Activated CD4-positive, alpha-beta T cell treated with anti-CD3 and anti-CD28 coated beads, Interleukin-2, amount 50 U/mL, for 1 hour (primary cell): ENCODE measurements around the gene TECPR1.
A peak's percentile ranks its signal among the peaks of the same experiment; 100 is the strongest.
"Not testable (repeated sequence)": the region's sequence is repeated elsewhere in the genome, so short reads cannot be mapped to it uniquely, and the experiment has no call there.

Source experiments
- DNase-seq: peaks from one replicate; pipeline ENCODE4 v3.0.0-alpha.2; 2020

TECPR1 gene

DNA sequence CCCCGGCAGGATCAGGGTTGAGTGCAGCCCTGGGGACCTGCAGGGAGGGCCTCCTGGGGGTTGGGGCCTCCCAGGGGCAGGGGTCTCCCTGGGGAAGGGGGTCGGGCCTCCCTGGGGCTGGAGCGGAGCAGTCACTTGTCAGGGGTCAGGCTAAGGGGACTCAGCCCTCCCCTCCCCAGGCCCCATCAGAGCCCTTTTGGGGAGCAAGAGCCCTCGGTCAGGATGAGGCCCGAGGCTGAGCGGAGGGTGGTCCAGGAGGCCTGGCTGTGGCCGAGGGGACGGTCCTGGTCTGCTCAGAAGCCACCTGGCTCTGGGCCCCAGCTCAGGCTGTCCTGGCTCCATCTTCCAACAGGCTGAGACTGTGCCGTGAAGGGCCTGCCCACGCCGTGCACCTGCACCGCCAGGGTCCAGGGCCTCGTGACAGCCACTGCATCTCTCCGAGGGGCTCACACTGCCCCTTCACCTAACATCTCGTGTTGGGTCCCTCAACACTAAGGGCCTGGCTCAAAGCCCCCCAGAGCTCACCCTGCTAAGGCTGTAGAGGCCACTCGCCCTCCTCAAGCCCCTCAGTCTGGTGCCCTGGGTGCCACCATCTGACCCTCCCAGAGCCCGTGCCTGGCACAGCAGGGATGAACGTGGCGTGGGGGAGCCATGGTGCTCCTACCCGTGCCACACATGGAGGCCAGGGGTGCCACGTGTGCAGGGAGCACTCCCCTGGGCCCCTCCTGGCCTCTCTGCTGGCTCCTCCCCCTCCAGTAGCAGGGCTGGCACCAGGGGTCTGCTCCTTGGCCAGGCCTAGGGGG lies 27.9 kb downstream of the TECPR1 start:
- DNase-seq: no peak

DNA sequence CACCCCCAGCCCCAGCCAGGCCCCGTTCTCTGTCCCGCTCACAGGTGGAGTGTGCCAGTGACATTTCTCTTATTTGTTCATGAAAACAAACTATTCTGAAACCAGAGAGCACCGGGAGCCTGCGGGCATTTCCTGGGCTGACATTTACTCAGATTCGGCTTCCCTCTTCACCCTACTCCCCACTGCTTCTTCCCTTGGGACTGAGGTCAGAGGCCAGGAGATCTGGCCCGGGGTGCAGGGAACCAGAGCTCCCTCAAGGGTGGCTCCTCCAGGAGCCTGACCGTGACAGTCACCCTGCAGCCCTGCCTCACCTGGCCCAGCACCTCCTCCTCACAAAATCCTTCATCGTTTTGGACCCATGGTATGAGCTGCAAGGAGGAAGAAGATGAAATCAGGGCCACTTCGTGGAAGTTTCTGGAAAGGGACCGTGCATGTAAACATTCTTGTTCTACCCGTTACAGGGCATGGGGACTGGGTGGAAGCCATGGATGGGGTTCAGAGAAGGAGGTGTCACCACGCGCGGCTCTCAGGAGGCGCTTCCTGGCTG lies 28.6 kb downstream of the TECPR1 start:
- DNase-seq: no peak

DNA sequence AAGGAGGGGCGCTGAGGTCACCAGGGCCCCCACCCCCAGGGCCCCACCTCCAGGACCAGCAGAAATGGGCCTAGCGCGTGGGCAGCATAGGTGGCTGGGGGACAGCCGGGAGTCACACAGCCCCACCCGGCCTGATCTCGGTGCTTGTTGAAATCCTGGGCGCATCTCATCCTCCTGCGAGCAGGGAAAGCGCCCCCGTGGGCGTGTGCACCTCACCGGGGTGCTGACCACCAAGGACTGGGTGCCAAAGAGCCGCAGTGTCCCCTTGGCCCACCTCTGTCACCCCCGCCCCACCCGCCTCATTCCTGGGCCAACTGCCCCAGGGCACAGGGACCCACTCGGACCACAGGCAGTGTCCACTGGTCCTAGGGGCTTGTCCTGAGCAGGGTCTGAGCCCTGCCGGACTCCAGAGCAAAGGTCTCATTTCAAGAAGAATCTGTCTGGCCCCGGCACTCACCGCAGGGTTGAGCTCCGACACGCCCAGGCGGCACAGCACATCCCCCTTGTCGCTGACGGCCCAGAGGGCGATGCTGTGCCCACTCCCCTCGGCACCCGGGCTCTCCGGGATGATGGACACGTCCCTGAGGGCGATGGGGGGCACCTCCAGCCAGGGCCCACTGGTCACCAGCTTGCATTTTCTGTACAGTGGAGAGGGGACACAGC lies 29.4 kb downstream of the TECPR1 start:
- DNase-seq: no peak

DNA sequence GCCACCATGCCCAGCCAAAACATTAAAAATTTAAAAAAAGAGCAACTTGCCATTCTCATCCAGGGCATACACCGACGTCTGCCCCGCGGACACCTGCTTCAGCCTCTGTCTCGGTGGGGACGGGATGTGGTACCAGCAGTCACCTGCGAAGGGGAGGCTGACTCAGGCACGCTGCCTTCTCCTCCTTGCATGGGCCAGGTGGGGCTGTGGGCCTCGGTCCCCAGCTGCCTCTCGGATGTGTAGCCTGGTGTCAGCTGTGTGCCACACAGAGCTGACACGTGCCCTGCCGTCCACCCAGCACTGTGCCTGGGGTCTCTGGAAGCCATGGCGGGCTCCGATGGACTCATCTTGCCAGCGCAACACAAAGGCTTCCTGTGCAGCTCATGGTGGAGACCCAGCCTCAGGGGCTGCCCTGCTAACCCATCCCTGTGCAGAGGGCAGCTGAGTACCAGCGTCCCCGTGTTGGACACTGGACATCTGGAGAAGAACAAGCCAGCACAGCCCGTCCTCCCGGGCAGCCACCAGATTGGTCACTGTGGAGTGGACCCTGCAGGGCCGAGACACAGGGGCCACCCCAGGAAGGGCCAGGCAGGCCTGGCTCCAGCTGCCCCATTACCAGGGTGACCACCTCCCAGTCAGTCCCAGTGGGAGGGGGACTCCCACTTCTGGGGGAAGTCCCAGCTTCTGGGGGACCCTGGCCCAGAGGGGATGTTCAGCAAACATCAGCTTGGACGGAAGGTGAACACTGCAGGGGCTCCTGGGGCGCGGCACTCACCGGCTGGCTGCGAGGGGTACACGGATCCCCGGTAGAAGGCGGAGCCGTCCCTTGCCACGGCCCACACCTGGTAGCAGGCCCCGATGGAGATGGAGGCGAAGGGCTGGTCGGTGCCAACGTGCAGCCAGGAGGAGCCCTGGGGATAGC lies 30.2 kb downstream of the TECPR1 start:
- DNase-seq: no peak

DNA sequence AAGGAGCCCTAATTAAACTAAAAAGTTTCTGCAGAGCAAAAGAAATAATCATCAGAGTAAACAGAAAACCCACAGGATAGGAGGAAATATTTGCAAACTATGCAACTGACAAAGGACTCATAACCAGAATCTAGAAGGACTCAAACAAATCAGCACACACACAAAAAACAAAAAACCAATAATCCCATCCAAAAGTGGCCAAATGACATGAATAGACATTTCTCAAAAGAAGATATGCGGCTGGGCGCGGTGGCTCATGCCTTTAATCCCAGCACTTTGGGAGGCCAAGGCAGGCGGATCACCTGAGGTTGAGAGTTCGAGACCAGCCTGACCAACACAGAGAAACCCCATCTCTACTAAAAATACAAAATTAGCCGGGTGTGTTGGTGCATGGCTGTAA lies 32.6 kb downstream of the TECPR1 start:
- not testable (repeated sequence) for DNase-seq

DNA sequence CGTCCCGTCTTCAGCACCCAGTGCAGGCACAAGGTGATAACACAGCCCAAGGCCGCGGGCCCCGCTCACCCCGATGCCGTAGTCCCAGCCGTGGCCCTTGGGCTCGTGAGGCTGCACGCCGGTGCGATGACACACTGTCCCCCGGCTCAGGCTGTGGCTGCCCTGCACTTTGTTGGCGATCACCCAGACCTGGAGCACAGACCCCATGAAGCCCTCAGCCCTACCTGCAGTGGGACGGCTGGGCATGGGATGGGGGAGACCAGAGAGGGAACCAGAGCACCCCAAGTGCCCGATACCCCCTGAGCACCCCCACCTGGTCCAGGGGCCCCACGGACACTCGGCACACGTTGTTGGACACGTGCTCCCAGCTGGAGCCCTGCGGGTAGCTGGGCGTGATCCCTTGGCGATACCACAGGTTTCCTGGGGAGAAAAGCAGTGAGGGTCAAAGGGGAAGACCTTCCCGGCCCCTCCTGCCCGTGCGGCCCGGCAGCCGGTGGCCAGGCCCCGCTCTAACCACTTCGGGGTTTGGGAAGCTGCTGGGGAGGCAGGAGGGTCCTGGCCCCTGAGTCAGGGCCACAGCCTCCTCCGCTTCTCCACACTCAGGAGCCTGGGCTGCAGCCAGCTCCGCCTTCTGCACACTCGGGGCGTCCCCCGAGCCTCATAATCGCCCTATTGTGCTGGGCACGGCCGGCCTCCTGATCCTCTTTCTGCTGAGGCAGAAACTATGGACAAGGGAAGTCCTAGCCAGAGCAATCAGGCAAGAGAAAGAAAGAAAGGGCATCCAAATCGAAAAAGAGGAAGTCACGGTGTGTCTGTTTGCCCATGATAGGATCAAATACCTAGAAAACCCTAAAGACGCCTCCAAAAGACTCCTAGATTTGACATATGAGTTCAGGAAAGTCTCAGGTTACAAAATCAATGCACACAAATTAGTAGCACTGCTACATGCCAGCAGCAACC lies 34.1 kb downstream of the TECPR1 start:
- DNase-seq: no peak

DNA sequence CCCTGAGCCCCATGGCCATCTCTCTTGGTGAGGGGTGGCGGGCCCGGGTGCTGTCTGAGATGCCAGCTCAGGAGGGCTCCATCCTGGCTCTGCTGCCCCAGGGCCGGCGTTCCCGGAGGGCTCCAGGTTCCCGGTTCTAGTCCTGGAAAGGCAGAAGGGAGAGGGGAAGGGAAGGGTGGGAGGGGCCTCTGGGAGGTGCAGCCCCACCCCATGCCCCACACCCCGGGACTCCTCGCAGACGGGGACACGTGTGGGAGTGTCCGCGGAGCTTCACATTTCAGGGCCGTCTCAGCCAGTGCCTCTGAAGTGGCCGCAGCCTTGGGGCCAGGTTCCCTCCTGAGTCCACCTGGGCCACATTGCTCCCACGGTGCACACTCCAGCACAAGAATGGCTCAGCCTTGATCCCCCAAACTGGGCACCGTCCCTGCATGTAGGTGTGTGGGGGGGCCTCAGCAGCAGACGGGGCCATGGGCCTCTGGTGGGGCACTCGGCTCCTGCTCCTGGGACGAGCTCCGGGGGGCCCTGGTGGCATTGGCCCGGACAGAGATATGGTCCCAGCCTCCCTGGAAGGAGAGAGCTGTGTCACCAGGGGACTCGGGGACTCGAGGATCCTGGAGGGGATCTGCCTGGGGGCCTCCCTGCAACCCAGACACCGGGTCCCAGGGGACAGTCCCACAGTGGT lies 35.0 kb downstream of the TECPR1 start:
- DNase-seq: no peak

DNA sequence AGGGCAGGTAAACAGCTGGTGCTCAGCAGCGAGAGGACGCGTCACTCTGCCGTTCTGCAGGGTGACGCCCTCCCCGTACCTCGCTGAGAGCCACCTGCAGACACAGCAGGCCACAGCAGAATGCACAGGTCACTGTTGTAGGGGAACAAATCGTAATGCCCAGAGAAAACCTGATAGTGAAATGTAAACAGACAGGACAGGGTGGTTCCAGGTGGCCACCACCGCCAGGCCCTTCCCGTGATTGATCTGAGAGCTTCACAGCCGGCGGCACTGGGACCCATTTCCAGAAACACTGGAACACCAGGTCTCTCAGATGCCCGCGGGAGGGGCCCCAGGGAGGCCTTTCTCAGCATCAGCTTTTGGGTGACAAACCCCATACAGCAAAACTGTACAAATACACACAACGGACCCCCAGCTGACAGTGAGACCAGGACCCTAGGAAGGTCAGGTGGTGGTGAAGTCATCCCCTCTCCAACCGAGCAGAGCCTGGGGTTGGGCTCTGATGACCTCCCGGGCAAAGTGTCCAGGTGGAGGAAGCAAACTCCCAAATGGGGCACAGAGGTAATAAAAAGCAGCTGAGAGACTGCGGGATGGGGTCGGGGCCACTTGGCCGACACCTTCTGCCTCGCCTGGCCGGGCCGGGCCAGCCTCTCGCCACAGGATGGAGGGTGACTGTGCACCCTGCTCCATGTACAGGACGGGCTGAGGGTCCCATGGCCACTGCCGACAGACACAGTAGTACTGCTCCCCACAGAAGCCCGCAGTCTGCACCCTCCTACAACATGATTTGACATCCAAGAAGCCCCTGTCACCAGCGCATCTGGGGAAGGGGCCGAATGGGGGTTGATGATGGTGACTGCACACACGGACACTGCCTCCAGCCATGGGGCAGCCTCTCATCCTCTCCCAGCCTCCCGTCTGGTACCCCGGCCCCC lies 36.2 kb downstream of the TECPR1 start:
- DNase-seq: no peak

DNA sequence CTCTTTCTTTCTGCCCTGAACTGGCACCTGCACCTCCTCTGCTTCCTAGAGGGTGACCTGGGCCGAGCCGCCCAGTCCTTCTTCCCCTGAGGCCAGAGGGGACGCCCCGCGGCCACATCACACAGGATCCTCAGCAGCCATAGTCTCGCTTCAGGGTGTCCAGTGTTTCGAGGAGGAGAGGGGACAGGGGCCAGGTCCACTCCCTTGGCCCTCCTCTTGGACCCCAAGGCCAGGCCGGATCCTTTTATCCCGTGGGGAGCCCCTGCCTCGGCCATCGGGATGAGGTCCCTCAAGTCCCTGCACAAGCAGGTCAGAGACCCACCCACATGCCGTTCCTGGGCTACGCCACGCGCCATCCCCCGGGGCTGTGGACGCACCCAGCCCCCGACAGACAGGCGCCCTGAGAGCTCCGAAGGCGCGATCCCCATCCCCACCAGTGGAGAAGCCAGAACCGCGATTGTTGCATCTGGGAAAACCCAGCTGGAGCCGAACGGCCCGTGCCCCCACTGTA lies 37.2 kb downstream of the TECPR1 start:
- DNase-seq: no peak

DNA sequence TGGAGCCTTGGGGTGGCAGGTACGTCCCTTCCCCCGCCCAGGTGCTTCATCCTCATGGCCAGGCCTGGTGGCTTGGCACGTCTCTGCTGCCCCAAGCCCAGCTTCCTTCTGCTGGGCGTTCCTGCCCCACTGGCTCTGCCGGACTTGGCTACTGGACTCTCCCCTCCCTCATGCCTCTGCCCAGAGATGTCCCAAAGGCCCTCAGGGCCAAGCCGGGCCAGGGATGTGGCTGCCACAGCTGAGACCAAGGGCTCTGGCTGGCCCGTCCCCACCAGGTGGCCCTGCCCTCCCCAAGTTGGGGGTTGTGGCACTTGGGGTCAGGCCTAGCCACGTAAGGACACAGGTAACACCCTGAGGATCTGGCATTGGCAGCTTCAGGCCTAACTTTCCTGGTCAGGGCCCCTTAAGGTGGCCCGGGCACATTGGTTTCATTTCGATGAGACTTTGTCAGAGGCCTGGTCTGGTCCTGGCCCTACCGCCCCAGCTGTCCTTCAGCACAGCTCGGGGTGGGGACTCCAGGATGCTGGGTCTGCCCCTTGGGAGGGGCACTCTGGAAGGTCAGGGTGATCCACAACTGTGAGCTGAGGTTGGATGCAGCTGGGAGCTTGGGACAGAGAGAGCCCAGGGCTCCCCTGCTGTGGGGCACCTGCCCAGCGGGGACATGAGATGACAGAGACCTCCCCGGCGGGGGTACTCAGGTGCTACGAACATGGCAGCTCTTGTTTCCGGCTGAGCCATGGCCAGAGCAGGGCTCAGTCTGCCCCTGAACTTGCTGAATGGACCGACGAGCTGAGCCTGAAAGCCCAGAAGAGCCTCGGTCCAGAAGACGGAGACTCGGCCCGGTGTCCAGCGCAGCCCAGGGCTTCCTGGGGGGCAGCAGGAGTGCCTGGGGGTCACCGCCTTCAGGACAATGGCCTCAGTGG lies 37.9 kb downstream of the TECPR1 start:
- DNase-seq: no peak

DNA sequence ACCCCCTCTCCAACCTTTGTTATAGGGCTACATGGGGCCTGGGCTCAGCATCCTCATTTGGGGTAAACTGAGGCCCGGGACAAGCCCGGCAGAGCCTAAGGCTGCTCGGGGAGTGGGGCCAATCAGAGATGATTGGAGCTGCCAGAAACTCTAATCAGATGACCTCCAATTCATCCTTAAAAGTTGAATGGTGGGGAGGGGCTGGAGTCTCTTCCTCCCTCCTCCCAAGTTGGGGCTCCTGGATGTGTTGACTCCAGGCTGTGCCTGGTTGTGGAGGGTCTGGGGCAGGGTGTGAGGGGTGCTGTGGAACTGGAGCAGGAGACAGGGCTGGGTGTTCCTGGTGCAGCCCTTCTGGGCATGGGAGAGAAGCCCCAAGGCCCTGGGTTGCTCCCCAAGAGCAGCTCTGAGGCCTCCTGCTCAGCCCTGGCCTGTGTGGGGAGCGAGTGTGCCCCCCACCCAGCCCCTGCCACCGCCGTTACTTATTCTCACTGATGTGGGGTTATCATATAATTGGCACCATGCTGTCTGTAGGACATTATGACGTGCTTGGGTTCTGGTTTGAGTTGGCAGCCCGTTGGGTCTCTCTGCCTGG lies 38.6 kb downstream of the TECPR1 start:
- no peak for DNase-seq

DNA sequence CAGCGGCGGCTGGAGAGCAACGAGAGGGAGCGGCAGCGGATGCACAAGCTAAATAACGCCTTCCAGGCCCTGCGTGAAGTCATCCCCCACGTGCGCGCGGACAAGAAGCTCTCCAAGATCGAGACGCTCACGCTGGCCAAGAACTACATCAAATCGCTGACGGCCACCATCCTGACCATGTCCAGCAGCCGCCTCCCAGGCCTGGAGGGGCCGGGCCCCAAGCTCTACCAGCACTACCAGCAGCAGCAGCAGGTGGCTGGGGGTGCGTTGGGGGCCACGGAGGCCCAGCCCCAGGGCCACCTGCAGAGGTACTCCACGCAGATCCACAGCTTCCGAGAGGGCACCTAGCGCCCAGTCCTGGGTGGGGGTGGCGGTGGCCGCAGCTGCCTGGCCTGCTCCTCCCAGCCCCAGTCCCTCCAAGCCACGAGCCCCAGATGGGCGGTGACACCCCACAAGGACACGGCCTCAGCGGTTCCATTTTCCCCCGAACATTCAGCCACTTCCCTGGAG lies 39.4 kb downstream of the TECPR1 start:
- no peak for DNase-seq

DNA sequence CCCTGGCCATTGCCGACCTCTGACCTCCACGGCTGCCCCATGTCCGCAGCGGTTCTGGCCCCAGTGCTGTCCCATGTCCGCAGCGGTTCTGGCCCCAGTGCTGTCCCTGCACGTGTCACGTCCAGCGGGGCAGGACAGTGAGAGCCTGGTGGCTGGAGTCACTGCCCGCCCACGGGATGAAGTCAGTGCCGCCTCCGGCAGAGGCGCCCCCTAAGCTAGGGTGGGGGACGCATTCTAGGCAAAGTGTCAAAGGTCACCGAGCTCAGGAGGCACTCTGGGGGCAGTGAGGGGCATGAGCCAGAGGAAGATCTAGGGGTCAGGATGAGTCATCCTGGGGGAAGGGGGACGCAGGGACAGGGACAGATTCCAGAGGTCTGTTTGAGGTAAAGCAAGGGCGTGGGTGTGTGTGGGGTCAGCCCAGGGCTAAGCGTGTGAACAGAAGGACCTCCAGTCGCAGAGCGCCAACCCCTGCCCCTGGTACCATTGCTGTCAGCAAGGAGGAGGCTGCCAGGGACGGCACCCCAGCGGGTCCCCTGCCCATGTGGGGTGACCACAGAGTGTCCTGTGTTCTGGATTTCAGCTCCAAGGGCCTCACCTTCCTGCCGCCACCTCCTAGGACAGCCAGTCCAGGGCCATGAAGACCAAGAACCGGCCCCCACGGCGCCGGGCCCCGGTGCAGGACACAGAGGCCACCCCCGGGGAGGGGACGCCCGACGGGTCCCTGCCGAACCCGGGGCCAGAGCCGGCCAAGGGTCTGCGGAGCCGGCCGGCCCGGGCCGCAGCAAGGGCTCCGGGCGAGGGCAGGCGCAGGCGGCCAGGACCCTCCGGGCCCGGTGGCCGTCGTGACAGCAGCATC lies 40.1 kb downstream of the TECPR1 start:
- no peak for DNase-seq

DNA sequence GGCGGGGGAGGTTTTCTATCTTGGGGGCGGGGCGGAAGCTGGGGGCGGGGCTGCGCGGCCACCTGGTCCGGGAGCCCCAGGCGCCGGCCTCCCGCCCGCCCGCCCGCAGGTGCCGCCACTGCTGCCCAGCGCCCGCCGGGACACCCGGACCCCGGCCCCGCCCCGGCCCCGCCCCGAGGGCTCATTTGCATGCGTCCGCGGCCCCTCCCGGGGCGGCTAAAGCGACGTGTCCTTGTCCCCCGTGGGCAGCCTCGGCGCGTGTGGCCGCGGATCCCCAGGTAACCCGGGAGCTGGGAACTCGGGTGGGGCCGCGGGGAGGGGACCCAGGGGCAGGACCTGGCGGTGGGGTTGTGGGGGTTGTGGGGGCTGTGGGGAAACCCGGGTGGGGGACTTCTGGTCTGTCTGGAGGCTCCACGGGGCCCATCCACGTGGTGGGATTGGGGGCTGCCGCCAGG lies 40.8 kb downstream of the TECPR1 start, which contains the start of gene BHLHA15:
Gene BHLHA15, plus strand, starts transcription at position 219 of the 455 bp plus-strand sequence. CDS start 871 bp downstream, outside the sequence.
- peak; percentile 16 for DNase-seq

DNA sequence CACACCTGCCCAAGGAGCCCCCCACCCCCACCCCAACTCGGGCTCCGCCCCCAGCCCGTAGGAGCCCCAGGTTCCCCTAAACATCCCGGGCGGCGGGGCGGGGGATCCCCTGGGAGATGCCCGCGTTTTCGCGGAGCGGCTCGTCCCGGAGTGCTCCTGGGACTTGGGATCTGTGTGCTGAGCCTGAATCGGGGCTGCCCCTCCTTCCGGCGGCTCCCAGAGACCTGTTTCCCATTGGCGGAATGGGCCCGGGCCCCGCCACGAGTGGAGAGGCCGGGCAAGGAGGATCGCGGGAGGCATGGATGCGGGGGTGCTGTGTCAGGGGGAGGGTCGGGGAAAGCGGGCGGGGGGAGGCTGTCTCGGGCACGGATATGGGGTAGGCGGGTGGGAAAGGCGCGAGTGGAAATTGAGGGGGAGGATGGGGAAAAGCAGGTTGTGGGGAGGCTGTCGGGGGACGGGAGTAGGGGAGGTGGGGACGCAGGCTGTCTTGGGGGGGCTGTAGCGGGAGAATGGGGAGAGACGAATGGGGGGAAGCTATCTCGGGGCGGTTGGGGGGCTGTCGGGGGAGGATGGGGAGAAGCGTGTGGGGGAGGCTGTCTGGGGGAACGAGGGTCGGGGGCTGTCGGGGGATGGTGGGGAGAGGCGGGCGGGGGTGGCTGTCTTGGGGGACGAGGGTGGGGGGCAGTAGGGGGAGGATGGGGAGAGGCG lies 41.4 kb downstream of the TECPR1 start:
- DNase-seq: no peak
